ENCODE measurements around the gene BCL2L12. TPM values are rescaled to one million over a fixed set of nuclear protein-coding genes. Genes with fewer than 3 reads are reported as not detected.

BCL2L12 gene
- total and polyA plus RNA-seq, 4 donors = 1.6 to 15.7 (median 6.8) TPM

GRCh38 chr19:49645592-49645991 is 20.1 kb upstream of the BCL2L12 start (continued):
- no peak for TF ChIP-seq REST (IDR thresholded peaks at IDR 0.05)
- no peak for TF ChIP-seq TAF1 (conservative IDR thresholded peaks at IDR 0.05)
- no peak for TF ChIP-seq HNF4A (conservative IDR thresholded peaks at IDR 0.05)

GRCh38 chr19:49645995-49646394 is 19.7 kb upstream of the BCL2L12 start:
- WGBS = 92% methylated on average over 13 of the region's 13 CpGs
- TF ChIP-seq HNF4G (IDR thresholded peaks at IDR 0.05) (no peak), CTCF (IDR thresholded peaks at IDR 0.05; ENCODE audit: low read depth, low read length, missing input control) (no peak), MAX (IDR thresholded peaks at IDR 0.05) (no peak), TAF1 (conservative IDR thresholded peaks at IDR 0.05) (no peak), JUND (IDR thresholded peaks at IDR 0.05) (no peak), FOXA2 (IDR thresholded peaks at IDR 0.05) (no peak), ZBTB33 (IDR thresholded peaks at IDR 0.05) (no peak), GABPA (IDR thresholded peaks at IDR 0.05 in 1 of 2, conservative IDR thresholded peaks at IDR 0.05 in 1 of 2) (no peak), YY1 (IDR thresholded peaks at IDR 0.05) (no peak), NR2F2 (IDR thresholded peaks at IDR 0.05) (no peak), RXRA (IDR thresholded peaks at IDR 0.05) (no peak), REST (IDR thresholded peaks at IDR 0.05) (no peak), ATF3 (IDR thresholded peaks at IDR 0.05) (no peak), RAD21 (IDR thresholded peaks at IDR 0.05) (no peak), HNF4A (conservative IDR thresholded peaks at IDR 0.05) (no peak), EGR1 (IDR thresholded peaks at IDR 0.05; ENCODE audit: low read depth in 2 of 2) (no peak), SP1 (IDR thresholded peaks at IDR 0.05) (no peak), FOXA1 (IDR thresholded peaks at IDR 0.05) (no peak)
- H3K4me1 ChIP-seq (ENCODE audit: control insufficient read depth in 4 of 4, insufficient read depth in 4 of 4, low read length in 3 of 4) = peaks cover 0 to 22% (median 13%) of the 10 kb centered on the region in 4 donors
- DNase-seq (ENCODE audit: low spot score) = no peak
- H3K4me3 ChIP-seq (ENCODE audit: low read depth in 1 of 3, low read length in 3 of 3) = no peak overlapping the region
- no peaks in the 10 kb centered on the region for H3K27me3 ChIP-seq (ENCODE audit: control insufficient read depth in 4 of 4, insufficient read depth in 4 of 4, low read length in 3 of 4)
- no peaks in the 10 kb centered on the region for H3K9me3 ChIP-seq (ENCODE audit: control insufficient read depth in 4 of 4, low read length in 3 of 4)
- H3K27ac ChIP-seq (ENCODE audit: low read depth in 1 of 2, low read length in 2 of 2) = no peak overlapping the region
- H3K9ac ChIP-seq (ENCODE audit: low read depth in 1 of 2, low read length in 2 of 2) = no peak overlapping the region
- peaks cover 6 to 27% (median 21%) of the 10 kb centered on the region in 4 donors for H3K36me3 ChIP-seq (ENCODE audit: control insufficient read depth in 4 of 4, insufficient read depth in 3 of 4, low read depth in 1 of 4, low read length in 3 of 4)
